GM06990 (cell line): Measurements from ENCODE around the gene INSR.

Experiments
- DNase-seq: peaks from one replicate; pipeline ENCODE4 v3.0.0-alpha.2; 2011; ENCODE audit not compliant: insufficient read length; ENCODE audit errors: extremely low read depth
- H3K27me3 ChIP-seq: replicated peaks from 2 replicates; pipeline ENCODE4 v1.6.0; 2011; ENCODE audit warnings: low read length; ENCODE audit not compliant: control insufficient read depth, insufficient read depth
- H3K36me3 ChIP-seq: 2 replicates; pipeline ENCODE4 v1.5.1; 2011; ENCODE audit warnings: low read length; ENCODE audit not compliant: control insufficient read depth, insufficient read depth
- H3K4me3 ChIP-seq: replicated peaks from 2 replicates; pipeline ENCODE4 v1.5.1; 2011; ENCODE audit warnings: low read depth, mild to moderate bottlenecking, control low read depth, low read length
- TF ChIP-seq, protein P1 (sequence below): IDR thresholded peaks from 2 replicates; pipeline ENCODE4 v1.5.1; 2011; ENCODE audit warnings: low read length, control low read depth, mild to moderate bottlenecking, inconsistent platforms; ENCODE audit not compliant: insufficient read depth, poor library complexity, severe bottlenecking

INSR gene

GRCh38 chr19:7333198-7334118, 39.2 kb upstream of the INSR start:
- peak; percentile 65 for DNase-seq
- TF ChIP-seq, protein P1, sequence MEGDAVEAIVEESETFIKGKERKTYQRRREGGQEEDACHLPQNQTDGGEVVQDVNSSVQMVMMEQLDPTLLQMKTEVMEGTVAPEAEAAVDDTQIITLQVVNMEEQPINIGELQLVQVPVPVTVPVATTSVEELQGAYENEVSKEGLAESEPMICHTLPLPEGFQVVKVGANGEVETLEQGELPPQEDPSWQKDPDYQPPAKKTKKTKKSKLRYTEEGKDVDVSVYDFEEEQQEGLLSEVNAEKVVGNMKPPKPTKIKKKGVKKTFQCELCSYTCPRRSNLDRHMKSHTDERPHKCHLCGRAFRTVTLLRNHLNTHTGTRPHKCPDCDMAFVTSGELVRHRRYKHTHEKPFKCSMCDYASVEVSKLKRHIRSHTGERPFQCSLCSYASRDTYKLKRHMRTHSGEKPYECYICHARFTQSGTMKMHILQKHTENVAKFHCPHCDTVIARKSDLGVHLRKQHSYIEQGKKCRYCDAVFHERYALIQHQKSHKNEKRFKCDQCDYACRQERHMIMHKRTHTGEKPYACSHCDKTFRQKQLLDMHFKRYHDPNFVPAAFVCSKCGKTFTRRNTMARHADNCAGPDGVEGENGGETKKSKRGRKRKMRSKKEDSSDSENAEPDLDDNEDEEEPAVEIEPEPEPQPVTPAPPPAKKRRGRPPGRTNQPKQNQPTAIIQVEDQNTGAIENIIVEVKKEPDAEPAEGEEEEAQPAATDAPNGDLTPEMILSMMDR, result no peak
- H3K27me3 ChIP-seq, result no peaks in the 10 kb centered on the region
- no peaks in the 10 kb centered on the region for H3K36me3 ChIP-seq
- no peak overlapping the region for H3K4me3 ChIP-seq

- Histone ChIP-seq H3K36me3 (no peaks in the 10 kb centered on the region), H3K27me3 (no peaks in the 10 kb centered on the region), H3K4me3 (no peak overlapping the region)
- no peak for DNase-seq
- TF ChIP-seq, protein P1, result no peak
Measured at GRCh38 chr19:7331446-7331845, 37.2 kb upstream of the INSR start.

DNA sequence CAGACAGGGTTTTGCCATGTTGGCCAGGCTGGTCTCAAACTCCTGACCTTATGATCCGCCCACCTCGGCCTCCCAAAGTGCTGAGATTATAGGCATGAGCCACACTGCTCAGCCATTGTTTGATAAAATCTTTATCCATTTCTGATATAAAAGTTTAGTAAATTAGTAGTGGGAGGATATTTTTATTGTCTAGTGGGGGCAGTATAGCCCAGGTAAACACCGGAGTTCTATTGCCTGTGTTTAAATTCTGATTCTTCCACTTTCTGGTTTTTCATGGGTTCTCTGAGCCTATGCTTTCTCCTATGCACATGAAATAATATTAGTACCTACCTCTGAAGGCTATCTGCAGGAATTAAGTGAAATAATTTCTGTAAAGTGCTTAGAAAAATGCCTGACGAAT, 34.4 kb upstream of the INSR start:
- Histone ChIP-seq H3K27me3 (no peaks in the 10 kb centered on the region), H3K4me3 (no peak overlapping the region), H3K36me3 (no peaks in the 10 kb centered on the region)
- no peak for DNase-seq
- TF ChIP-seq, protein P1, result peak; percentile 23

- DNase-seq, result no peak
- H3K4me3 ChIP-seq, result no peak overlapping the region
- no peaks in the 10 kb centered on the region for H3K27me3 ChIP-seq
- TF ChIP-seq, protein P1, result no peak
- H3K36me3 ChIP-seq, result no peaks in the 10 kb centered on the region
Measured at GRCh38 chr19:7327802-7328201, 33.6 kb upstream of the INSR start.

GRCh38 chr19:7326105-7326877, 32.1 kb upstream of the INSR start:
- Histone ChIP-seq H3K4me3 (no peak overlapping the region), H3K36me3 (no peaks in the 10 kb centered on the region), H3K27me3 (no peaks in the 10 kb centered on the region)
- TF ChIP-seq, protein P1, result peak; percentile 59
- no peak for DNase-seq
